HuH-7.5 (cell line): ENCODE data around the gene C17orf50.
A peak's percentile ranks its signal among the peaks of the same experiment; 100 is the strongest.
"Not testable (repeated sequence)": the region's sequence is repeated elsewhere in the genome, so short reads cannot be mapped to it uniquely, and the experiment has no call there.

ENCODE experiments used
- DNase-seq: peaks from one replicate; pipeline ENCODE4 v3.0.0; 2011; ENCODE audit warnings: low spot score

The C17orf50 gene

GRCh38 chr17:35734396-35734795, 26.3 kb upstream of the C17orf50 start:
- no peak for DNase-seq

GRCh38 chr17:35735036-35735805, 25.5 kb upstream of the C17orf50 start:
- no peak for DNase-seq

- DNase-seq, result no peak
Observed at GRCh38 chr17:35736236-35736635, 24.5 kb upstream of the C17orf50 start.

- no peak for DNase-seq
Observed at GRCh38 chr17:35738519-35739133, 22.1 kb upstream of the C17orf50 start.

- DNase-seq, result no peak
Observed at GRCh38 chr17:35740216-35740615, 20.5 kb upstream of the C17orf50 start.

- no peak for DNase-seq
Observed at GRCh38 chr17:35740997-35741931, 19.4 kb upstream of the C17orf50 start.

GRCh38 chr17:35742496-35742895, 18.2 kb upstream of the C17orf50 start:
- DNase-seq, result no peak

- DNase-seq, result no peak
Observed at GRCh38 chr17:35742896-35743477, 17.7 kb upstream of the C17orf50 start.

- DNase-seq, result peak; percentile 79
Observed at GRCh38 chr17:35743626-35744328, 16.9 kb upstream of the C17orf50 start.

GRCh38 chr17:35744830-35745229, 15.9 kb upstream of the C17orf50 start:
- no peak for DNase-seq

GRCh38 chr17:35745246-35745645, 15.4 kb upstream of the C17orf50 start:
- DNase-seq, result no peak

GRCh38 chr17:35745749-35746320, 14.9 kb upstream of the C17orf50 start:
- no peak for DNase-seq

- DNase-seq, result peak; percentile 95
Observed at GRCh38 chr17:35747540-35748017, 13.1 kb upstream of the C17orf50 start.

GRCh38 chr17:35748341-35748841, 12.3 kb upstream of the C17orf50 start:
- DNase-seq, result no peak

- DNase-seq, result no peak
Observed at GRCh38 chr17:35748979-35749378, 11.7 kb upstream of the C17orf50 start.

GRCh38 chr17:35749560-35750412, 10.9 kb upstream of the C17orf50 start:
- DNase-seq, result no peak

GRCh38 chr17:35750526-35751395, 9.9 kb upstream of the C17orf50 start:
- no peak for DNase-seq

- DNase-seq, result not testable (repeated sequence)
Observed at GRCh38 chr17:35751541-35751940, 9.1 kb upstream of the C17orf50 start.

- DNase-seq, result no peak
Observed at GRCh38 chr17:35752471-35752870, 8.2 kb upstream of the C17orf50 start.
